CD4-positive, alpha-beta memory T cell (primary cell): ENCODE results near the gene MAP3K12. TPM values are rescaled to one million over a fixed set of nuclear protein-coding genes. Genes with fewer than 3 reads are reported as not detected.
A peak's percentile ranks its signal among the peaks of the same experiment; 100 is the strongest.

Source experiments
- CTCF ChIA-PET: fragments of 350-600 bp; sonication (Branson Sonifier 250); formaldehyde crosslinking; loops from one replicate; lab custom pipeline; 2021; ENCODE audit warnings: inconsistent platforms; ENCODE audit not compliant: partially characterized antibody; lab: Charles Lee
- POLR2A ChIA-PET: fragments of 350-600 bp; sonication (Branson Sonifier 250); formaldehyde crosslinking; loops from one replicate; lab custom pipeline; 2021; ENCODE audit not compliant: partially characterized antibody; lab: Charles Lee
- DNase-seq, 5 donors: peaks; one replicate each; pipeline versions ENCODE4 v3.0.0 to v3.0.0-alpha.2; 2020 to 2022; ENCODE audit warnings: mixed read lengths in 1 of 5
- H3K27ac ChIP-seq: one replicate; pipeline ENCODE4 v1.7.0; 2013; ENCODE audit warnings: low read depth, low read length
- H3K27me3 ChIP-seq: 2 replicates; pipeline ENCODE4 v1.7.0; 2013; ENCODE audit warnings: mild to moderate bottlenecking, low read length, moderate library complexity; ENCODE audit not compliant: insufficient read depth
- H3K36me3 ChIP-seq: 2 replicates; pipeline ENCODE4 v1.7.0; 2013; ENCODE audit warnings: mild to moderate bottlenecking, low read length, moderate library complexity; ENCODE audit not compliant: insufficient read depth
- H3K4me1 ChIP-seq: 2 replicates; pipeline ENCODE4 v1.7.0; 2013; ENCODE audit warnings: mild to moderate bottlenecking, low read length, moderate library complexity; ENCODE audit not compliant: insufficient read depth
- H3K4me3 ChIP-seq, 2 donors: one replicate each; pipeline ENCODE4 v1.7.0; 2013; ENCODE audit warnings: low read length in 2 of 2, mild to moderate bottlenecking in 1 of 2
- H3K9me3 ChIP-seq, 2 donors: one replicate each; pipeline ENCODE4 v1.7.0; 2013; ENCODE audit warnings: low read length in 2 of 2, control low read depth in 1 of 2; ENCODE audit not compliant: control insufficient read depth in 1 of 2
- H3K27ac Mint-ChIP-seq, 7 donors: one replicate each; pipeline ENCODE4 v1.8.0; 2020 to 2021; ENCODE audit warnings: mixed read lengths in 7 of 7, mild to moderate bottlenecking in 6 of 7, inconsistent platforms in 3 of 7, moderate library complexity in 3 of 7
- H3K27me3 Mint-ChIP-seq, 2 donors: one replicate each; pipeline ENCODE4 v1.8.0; 2020 to 2021; ENCODE audit warnings: mixed read lengths in 2 of 2
- H3K36me3 Mint-ChIP-seq, 2 donors: one replicate each; pipeline ENCODE4 v1.8.0; 2020 to 2021; ENCODE audit warnings: mixed read lengths in 2 of 2, inconsistent platforms in 1 of 2, mild to moderate bottlenecking in 1 of 2
- H3K4me1 Mint-ChIP-seq, 4 donors: one replicate each; pipeline ENCODE4 v1.8.0; 2020 to 2021; ENCODE audit warnings: mixed read lengths in 4 of 4, mild to moderate bottlenecking in 1 of 4
- H3K4me3 Mint-ChIP-seq, 8 donors: one replicate each; pipeline ENCODE4 v1.8.0; 2020 to 2021; ENCODE audit warnings: mixed read lengths in 8 of 8, mild to moderate bottlenecking in 7 of 8, moderate library complexity in 6 of 8, inconsistent platforms in 3 of 8
- H3K9me3 Mint-ChIP-seq, 8 donors: one replicate each; pipeline ENCODE4 v1.8.0; 2020 to 2021; ENCODE audit warnings: mixed read lengths in 8 of 8, mild to moderate bottlenecking in 5 of 8, inconsistent platforms in 3 of 8, moderate library complexity in 1 of 8
- intact Hi-C: fragments of 100-400 bp; cut with micrococcal nuclease; formaldehyde crosslinking; loops from one replicate; pipeline ENCODE4 v1.15.1; 2023
- polyA plus RNA-seq, 2 donors: library from polyadenylated mRNA; unstranded; fragments of 300-500 nt; fragmentation: Illumina TruSeq; gene quantifications; one replicate each; pipeline ENCODE4 v1.2.3, GENCODE V29; 2021
- total RNA-seq, 2 experiments: library from RNA; stranded (reverse); gene quantifications; one replicate each; pipeline ENCODE4 v1.2.3, GENCODE V29; 2021

The MAP3K12 gene
- total and polyA plus RNA-seq, 4 experiments from 2014 or later = 3.1 to 28.2 (median 16.8) TPM

DNA sequence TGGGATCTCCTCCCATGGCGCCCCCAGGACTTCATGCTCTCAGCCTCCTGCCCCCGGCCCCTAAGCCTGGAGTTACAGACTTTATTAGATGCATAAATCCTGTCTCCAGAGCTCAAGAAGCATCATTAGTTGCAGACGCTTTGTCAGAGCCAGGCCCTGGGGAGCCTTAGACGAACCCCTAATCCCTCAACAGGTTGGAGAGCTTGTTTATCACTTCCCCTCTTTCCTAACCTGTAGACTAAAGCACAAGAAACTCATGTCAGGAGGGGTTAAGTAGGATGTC, 8.3 kb upstream of the MAP3K12 start:
- H3K27me3 ChIP-seq = no peaks in the 10 kb centered on the region
- no peaks in the 10 kb centered on the region for H3K36me3 ChIP-seq
- peaks cover 3 to 39% of the 10 kb centered on the region in 2 donors for H3K36me3 Mint-ChIP-seq
- H3K9me3 ChIP-seq = no peaks in the 10 kb centered on the region
- H3K4me3 Mint-ChIP-seq = no peak overlapping the region
- H3K27me3 Mint-ChIP-seq = no peaks in the 10 kb centered on the region
- intact Hi-C loops = no loop called here
- H3K4me3 ChIP-seq = no peak overlapping the region
- ChIA-PET CTCF (interaction anchor here (0.6 to 7.1 kb wide), 10 partner anchors 28 to 184 kb away, joined by 3 to 93 read pairs (median 15); partner anchors contain the start of gene AMHR2), POLR2A (interaction anchor here (1.6 to 2.0 kb wide), 2 partner anchors 31 to 66 kb away, joined by 5 to 12 read pairs; partner anchors contain the start of gene PRR13)
- no peak overlapping the region for H3K27ac ChIP-seq
- peaks cover 5 to 21% (median 8%) of the 10 kb centered on the region in 4 donors for H3K4me1 Mint-ChIP-seq
- no peak overlapping the region for H3K27ac Mint-ChIP-seq
- peaks cover 0 to 4% (median 0%) of the 10 kb centered on the region in 8 donors for H3K9me3 Mint-ChIP-seq
- peaks cover 10% of the 10 kb centered on the region for H3K4me1 ChIP-seq
- no peak for DNase-seq

DNA sequence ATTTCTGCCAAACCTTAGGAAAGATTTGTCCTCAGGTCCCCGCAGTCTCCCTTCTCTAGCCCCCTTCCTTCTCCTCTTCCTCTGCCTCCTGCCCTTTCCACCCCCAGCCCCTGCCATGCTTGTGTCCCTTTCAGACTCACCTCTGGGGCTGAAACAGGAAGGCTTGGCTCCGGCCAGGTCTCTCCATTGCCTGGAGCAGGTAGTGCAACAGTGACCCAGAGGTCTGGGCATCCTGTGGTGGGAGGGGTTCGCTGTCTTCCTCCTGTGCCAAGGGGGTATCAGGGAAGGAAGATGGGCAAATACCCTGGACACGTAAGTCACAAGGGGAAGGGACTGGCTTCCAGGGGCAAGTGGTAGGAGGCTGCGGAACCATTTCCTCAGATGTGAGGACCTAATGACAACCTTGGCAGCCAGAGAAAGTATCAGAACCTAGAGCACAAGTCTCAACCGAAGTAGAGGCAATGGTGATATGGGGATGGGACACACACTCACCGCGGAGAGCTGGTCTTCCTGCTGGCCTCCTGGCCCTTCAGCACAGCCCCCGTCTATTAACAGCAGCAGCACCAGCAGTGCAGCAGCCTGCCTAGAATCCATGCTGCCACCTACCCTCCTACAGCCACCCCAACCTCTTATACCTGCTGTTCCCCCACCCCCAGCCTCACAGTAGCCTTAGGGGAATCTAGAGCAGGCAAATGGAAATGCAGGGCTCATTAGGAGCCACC, 7.8 kb upstream of the MAP3K12 start, which contains the start of gene NPFF:
Gene NPFF (minus strand): TSS at position 604 of the 722 bp plus-strand sequence. CDS start 10 bp downstream, at position 594.
- Histone ChIP-seq H3K27me3 (no peaks in the 10 kb centered on the region), H3K4me1 (peaks cover 13% of the 10 kb centered on the region), H3K9me3 (no peaks in the 10 kb centered on the region), H3K4me3 (no peak within 1 kb of the TSS), H3K36me3 (no peaks in the 10 kb centered on the region), H3K27ac (no peak within 1 kb of the TSS)
- Mint-ChIP-seq H3K27ac (peak within 1 kb of the TSS in 2 of 7 donors; percentile 37 to 47), H3K27me3 (no peaks in the 10 kb centered on the region), H3K4me3 (no peak within 1 kb of the TSS), H3K36me3 (peaks cover 3 to 34% of the 10 kb centered on the region in 2 donors), H3K4me1 (peaks cover 5 to 26% (median 10%) of the 10 kb centered on the region in 4 donors), H3K9me3 (peaks cover 0 to 4% (median 0%) of the 10 kb centered on the region in 8 donors)
- DNase-seq = no peak
- CTCF ChIA-PET = interaction anchor here (0.6 to 7.1 kb wide), 9 partner anchors 27 to 183 kb away, joined by 3 to 93 read pairs (median 11); partner anchors contain the start of gene AMHR2
- POLR2A ChIA-PET = interaction anchor here (2.0 kb wide), 1 partner anchor 65 kb away, joined by 12 read pairs; the partner anchor contains the start of gene PRR13
- intact Hi-C loops = no loop called here

DNA sequence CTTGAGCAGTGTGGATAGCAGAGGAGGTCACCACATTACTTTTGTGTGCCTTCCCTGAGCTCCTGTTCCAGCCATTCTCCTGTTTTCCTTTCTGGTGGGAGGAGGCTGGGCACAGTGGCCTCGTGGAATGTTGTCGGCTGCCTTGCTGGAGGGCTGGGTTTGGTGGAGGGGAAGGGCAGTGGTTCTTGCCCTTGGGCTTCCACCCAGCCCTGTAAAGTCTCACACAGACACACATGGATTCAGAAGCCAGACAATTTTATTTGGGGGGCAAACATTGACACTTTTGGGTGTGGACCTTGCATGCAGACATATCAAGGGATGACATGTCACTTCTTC, 7.2 kb upstream of the MAP3K12 start:
- no peaks in the 10 kb centered on the region for H3K27me3 Mint-ChIP-seq
- POLR2A ChIA-PET = no interaction called here
- H3K4me3 ChIP-seq = no peak overlapping the region
- CTCF ChIA-PET = interaction anchor here (1.0 kb wide), 1 partner anchor 125 kb away, joined by 3 read pairs; no protein-coding TSS in a partner anchor
- H3K4me1 ChIP-seq = peaks cover 20% of the 10 kb centered on the region
- H3K27ac ChIP-seq = no peak overlapping the region
- DNase-seq = no peak
- no peak overlapping the region for H3K4me3 Mint-ChIP-seq
- H3K9me3 ChIP-seq = no peaks in the 10 kb centered on the region
- H3K4me1 Mint-ChIP-seq = peaks cover 8 to 32% (median 15%) of the 10 kb centered on the region in 4 donors
- no peaks in the 10 kb centered on the region for H3K36me3 ChIP-seq
- H3K27ac Mint-ChIP-seq = no peak overlapping the region
- H3K27me3 ChIP-seq = no peaks in the 10 kb centered on the region
- H3K9me3 Mint-ChIP-seq = peaks cover 0 to 4% (median 0%) of the 10 kb centered on the region in 8 donors
- intact Hi-C loops = no loop called here
- H3K36me3 Mint-ChIP-seq = peaks cover 3 to 28% of the 10 kb centered on the region in 2 donors

DNA sequence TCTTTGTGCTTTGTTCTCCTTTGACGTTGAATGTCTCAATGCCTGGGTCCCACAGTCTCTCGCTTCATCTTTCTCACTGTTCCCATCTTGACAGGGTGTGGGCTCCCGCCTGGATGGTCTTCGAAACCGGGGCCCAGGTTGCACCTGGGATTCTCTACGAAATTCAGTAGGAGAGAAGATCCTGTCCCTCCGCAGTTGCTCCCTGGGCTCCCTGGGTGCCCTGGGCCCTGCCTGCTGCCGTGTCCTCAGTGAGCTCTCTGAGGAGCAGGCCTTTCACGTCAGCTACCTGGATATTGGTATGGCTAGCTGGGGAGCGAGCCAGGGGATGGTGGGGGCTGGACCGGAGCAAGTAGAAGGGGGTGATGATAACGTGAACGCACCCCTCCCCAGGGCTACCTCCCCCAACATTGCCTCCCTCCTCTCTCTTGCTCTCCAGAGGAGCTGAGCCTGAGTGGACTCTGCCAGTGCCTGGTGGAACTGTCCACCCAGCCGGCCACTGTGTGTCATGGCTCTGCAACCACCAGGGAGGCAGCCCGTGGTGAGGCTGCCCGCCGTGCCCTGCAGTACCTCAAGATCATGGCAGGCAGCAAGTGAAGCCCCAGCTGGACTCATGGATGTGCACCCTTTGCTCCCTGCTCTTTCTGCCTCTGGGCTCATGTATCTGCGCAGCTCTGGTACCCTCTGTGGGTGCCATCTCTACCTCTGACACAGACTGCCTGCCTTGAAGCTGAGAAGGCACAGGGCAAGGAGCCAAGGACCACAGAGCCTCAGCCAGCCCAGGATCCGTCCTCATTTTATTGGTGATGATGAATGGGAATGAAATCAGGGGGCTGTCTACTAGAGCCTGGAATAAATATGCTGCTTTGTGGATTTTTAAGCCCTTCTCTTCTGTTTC, 6.5 kb upstream of the MAP3K12 start:
- Histone ChIP-seq H3K36me3 (no peaks in the 10 kb centered on the region), H3K4me3 (no peak overlapping the region), H3K4me1 (peaks cover 21% of the 10 kb centered on the region), H3K27ac (no peak overlapping the region), H3K27me3 (no peaks in the 10 kb centered on the region), H3K9me3 (no peaks in the 10 kb centered on the region)
- H3K4me3 Mint-ChIP-seq = no peak overlapping the region
- DNase-seq = no peak
- H3K27ac Mint-ChIP-seq = peak overlapping the region in 1 of 7 donors; percentile 64
- intact Hi-C loops = no loop called here
- H3K27me3 Mint-ChIP-seq = no peaks in the 10 kb centered on the region
- ChIA-PET POLR2A (no interaction called here), CTCF (interaction anchor here (1.0 to 2.9 kb wide), 3 partner anchors 124 to 182 kb away, joined by 3 to 13 read pairs (median 4); no protein-coding TSS in a partner anchor)
- peaks cover 8 to 32% (median 18%) of the 10 kb centered on the region in 4 donors for H3K4me1 Mint-ChIP-seq
- peaks cover 0 to 4% (median 0%) of the 10 kb centered on the region in 8 donors for H3K9me3 Mint-ChIP-seq
- H3K36me3 Mint-ChIP-seq = peaks cover 3 to 30% of the 10 kb centered on the region in 2 donors

DNA sequence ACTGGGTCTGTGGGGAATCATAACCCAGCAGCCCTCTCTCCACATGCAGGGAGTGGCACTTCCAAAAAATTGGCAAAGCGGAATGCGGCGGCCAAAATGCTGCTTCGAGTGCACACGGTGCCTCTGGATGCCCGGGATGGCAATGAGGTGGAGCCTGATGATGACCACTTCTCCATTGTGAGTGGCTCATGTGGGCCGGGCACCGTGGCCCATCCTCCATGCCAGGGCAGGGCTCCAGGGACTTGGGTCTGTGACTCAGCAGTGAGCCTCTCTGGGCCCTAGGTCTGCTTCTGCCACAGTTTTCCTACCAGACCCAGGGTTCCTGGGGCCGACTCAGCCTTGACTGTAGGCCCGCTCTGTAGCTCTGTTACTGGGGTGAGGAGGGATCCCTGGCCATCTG, 5.8 kb upstream of the MAP3K12 start:
- Histone ChIP-seq H3K4me1 (peaks cover 25% of the 10 kb centered on the region), H3K9me3 (no peaks in the 10 kb centered on the region), H3K27ac (no peak overlapping the region), H3K4me3 (no peak overlapping the region), H3K36me3 (no peaks in the 10 kb centered on the region), H3K27me3 (no peaks in the 10 kb centered on the region)
- Mint-ChIP-seq H3K27me3 (no peaks in the 10 kb centered on the region), H3K36me3 (peaks cover 3 to 31% of the 10 kb centered on the region in 2 donors), H3K9me3 (peaks cover 0 to 4% (median 0%) of the 10 kb centered on the region in 8 donors), H3K27ac (peak overlapping the region in 2 of 7 donors; percentile 6 to 63), H3K4me3 (no peak overlapping the region), H3K4me1 (peaks cover 9 to 34% (median 22%) of the 10 kb centered on the region in 4 donors)
- CTCF ChIA-PET = interaction anchor here (1.5 to 2.9 kb wide), 3 partner anchors 31 to 181 kb away, joined by 4 to 13 read pairs (median 4); no protein-coding TSS in a partner anchor
- intact Hi-C loops = no loop called here
- POLR2A ChIA-PET = interaction anchor here (1.3 kb wide), 1 partner anchor 11 kb away, joined by 4 read pairs; no protein-coding TSS in a partner anchor
- DNase-seq = no peak

DNA sequence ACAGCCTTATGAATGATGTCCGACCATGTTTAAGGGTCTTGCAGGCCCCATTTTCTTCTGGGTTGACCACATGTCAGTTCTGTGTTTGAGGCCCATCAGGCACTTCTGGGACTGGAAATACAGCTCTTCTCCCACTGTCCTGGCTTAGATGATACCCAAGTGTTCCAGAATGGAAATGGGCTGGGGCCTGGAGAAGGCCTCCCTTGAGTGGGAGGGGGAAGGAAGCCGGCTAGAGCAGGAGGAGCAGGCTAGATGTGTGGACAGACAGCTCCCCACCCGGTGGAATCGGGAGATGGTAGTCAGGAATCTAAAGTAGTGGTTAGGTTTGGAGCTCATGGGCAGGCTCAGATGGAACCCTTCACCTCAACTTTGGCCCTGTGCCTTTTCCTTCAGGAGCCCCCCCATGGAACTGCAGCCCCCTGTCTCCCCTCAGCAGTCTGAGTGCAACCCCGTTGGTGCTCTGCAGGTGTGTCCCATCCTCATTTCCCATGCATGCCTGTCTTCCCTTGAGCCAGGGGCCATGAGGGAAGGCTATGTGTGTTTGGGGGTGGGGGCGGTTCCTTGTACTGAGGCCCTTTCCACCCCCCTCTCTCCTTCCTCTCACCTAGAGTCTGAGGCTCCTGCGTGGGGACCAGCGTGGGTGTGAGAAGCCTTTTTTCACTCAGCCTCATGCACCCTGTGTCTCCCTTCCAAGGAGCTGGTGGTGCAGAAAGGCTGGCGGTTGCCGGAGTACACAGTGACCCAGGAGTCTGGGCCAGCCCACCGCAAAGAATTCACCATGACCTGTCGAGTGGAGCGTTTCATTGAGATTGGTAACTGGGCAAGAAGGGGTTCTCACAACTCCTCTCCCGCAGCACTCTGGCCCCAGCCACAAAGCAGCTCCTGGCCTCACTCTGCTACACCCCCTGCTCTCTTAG, 5.0 kb upstream of the MAP3K12 start:
- peaks cover 30% of the 10 kb centered on the region for H3K4me1 ChIP-seq
- H3K27me3 ChIP-seq = no peaks in the 10 kb centered on the region
- peak overlapping the region in 3 of 7 donors; percentile 29 to 59 (median 46) for H3K27ac Mint-ChIP-seq
- H3K27me3 Mint-ChIP-seq = no peaks in the 10 kb centered on the region
- peaks cover 0 to 4% (median 0%) of the 10 kb centered on the region in 8 donors for H3K9me3 Mint-ChIP-seq
- no peaks in the 10 kb centered on the region for H3K9me3 ChIP-seq
- H3K36me3 ChIP-seq = no peaks in the 10 kb centered on the region
- H3K4me3 Mint-ChIP-seq = no peak overlapping the region
- ChIA-PET CTCF (interaction anchor here (1.2 to 2.9 kb wide), 6 partner anchors 8 to 183 kb away, joined by 3 to 13 read pairs (median 4); partner anchors contain the start of gene AAAS), POLR2A (interaction anchor here (1.3 kb wide), 1 partner anchor 11 kb away, joined by 4 read pairs; no protein-coding TSS in a partner anchor)
- intact Hi-C loops = no loop called here
- peaks cover 3 to 31% of the 10 kb centered on the region in 2 donors for H3K36me3 Mint-ChIP-seq
- no peak overlapping the region for H3K27ac ChIP-seq
- DNase-seq = no peak
- H3K4me1 Mint-ChIP-seq = peaks cover 12 to 40% (median 28%) of the 10 kb centered on the region in 4 donors
- H3K4me3 ChIP-seq = no peak overlapping the region
